H1 (cell line): ENCODE measurements around the gene HOXD4.

Experiments
- KDM5A ChIP-seq: fragments of 200-600 bp; IDR thresholded peaks from 2 replicates; pipeline ENCODE4 v1.7.1; 2012; ENCODE audit warnings: mild to moderate bottlenecking, low read length, inconsistent platforms, mixed read lengths
- POLR2AphosphoS5 ChIP-seq: IDR thresholded peaks from 2 replicates; pipeline ENCODE4 v1.6.1; 2011; ENCODE audit warnings: low read depth, low read length
- RAD21 ChIP-seq, 2 experiments: IDR thresholded peaks in 1 of 2; conservative IDR thresholded peaks in 1 of 2; 2 replicates each; pipeline ENCODE4 v1.6.1; 2011; ENCODE audit warnings: low read depth in 2 of 2, low read length in 2 of 2, improper control_type of control experiment in 1 of 2, inconsistent platforms in 1 of 2, mild to moderate bottlenecking in 1 of 2, moderate library complexity in 1 of 2
- TBP ChIP-seq: IDR thresholded peaks from 2 replicates; pipeline ENCODE4 v1.6.1; 2011; ENCODE audit warnings: low read depth, low read length, improper control_type of control experiment
- TEAD4 ChIP-seq: IDR thresholded peaks from 2 replicates; pipeline ENCODE4 v1.6.1; 2012; ENCODE audit warnings: low read depth, low read length, inconsistent platforms, mixed read lengths
- TF ChIP-seq, protein P1 (sequence below), 3 experiments: IDR thresholded peaks; 1 replicate in 2 of 3; 2 replicates in 1 of 3; pipeline versions ENCODE4 v1.5.1 to v1.6.1; 2011; ENCODE audit warnings: low read length in 3 of 3, mild to moderate bottlenecking in 3 of 3, inconsistent platforms in 2 of 3, low read depth in 1 of 3, moderate library complexity in 1 of 3; ENCODE audit not compliant: insufficient read depth in 1 of 3; ENCODE audit errors: control extremely low read depth in 1 of 3
- TF ChIP-seq, protein P2 (sequence below): IDR thresholded peaks from 2 replicates; pipeline ENCODE4 v1.6.1; 2012; ENCODE audit warnings: inconsistent platforms
- TF ChIP-seq, protein P3 (sequence below): IDR thresholded peaks from 2 replicates; pipeline ENCODE4 v1.6.1; 2012; ENCODE audit warnings: inconsistent platforms

DNA sequence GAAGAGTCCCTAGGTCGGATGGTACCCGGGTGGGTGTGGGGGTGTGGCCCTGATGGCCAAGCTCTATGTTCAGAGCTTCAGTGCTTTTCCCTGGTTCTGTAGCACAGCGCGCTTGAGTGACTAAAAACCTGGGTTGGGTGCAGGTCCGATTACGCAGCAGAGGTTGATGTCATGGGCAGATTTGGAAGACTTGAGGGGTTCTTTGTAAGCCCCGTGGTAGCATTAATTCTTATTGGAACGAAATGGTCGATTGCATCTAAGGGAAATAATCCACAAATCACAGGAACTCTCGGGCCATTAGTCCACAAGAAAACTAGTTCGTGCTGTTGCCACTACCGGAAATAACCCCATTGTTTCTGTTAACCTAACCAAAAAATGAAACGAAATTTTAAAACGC is 12.8 kb upstream of the HOXD4 start:
- no peak for TF ChIP-seq KDM5A
- no peak for TF ChIP-seq RAD21 (IDR thresholded peaks at IDR 0.05 in 1 of 2, conservative IDR thresholded peaks at IDR 0.05 in 1 of 2; ENCODE audit: low read depth in 2 of 2, low read length in 2 of 2)
- TF ChIP-seq, protein P1, sequence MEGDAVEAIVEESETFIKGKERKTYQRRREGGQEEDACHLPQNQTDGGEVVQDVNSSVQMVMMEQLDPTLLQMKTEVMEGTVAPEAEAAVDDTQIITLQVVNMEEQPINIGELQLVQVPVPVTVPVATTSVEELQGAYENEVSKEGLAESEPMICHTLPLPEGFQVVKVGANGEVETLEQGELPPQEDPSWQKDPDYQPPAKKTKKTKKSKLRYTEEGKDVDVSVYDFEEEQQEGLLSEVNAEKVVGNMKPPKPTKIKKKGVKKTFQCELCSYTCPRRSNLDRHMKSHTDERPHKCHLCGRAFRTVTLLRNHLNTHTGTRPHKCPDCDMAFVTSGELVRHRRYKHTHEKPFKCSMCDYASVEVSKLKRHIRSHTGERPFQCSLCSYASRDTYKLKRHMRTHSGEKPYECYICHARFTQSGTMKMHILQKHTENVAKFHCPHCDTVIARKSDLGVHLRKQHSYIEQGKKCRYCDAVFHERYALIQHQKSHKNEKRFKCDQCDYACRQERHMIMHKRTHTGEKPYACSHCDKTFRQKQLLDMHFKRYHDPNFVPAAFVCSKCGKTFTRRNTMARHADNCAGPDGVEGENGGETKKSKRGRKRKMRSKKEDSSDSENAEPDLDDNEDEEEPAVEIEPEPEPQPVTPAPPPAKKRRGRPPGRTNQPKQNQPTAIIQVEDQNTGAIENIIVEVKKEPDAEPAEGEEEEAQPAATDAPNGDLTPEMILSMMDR (IDR thresholded peaks at IDR 0.05; ENCODE audit: control extremely low read depth in 1 of 3, insufficient read depth in 1 of 3, low read depth in 1 of 3, low read length in 3 of 3), result no peak
- TF ChIP-seq TBP, result no peak
- TF ChIP-seq, protein P2, sequence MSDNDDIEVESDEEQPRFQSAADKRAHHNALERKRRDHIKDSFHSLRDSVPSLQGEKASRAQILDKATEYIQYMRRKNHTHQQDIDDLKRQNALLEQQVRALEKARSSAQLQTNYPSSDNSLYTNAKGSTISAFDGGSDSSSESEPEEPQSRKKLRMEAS, result no peak
- no peak for TF ChIP-seq POLR2AphosphoS5
- TF ChIP-seq TEAD4, result no peak
- TF ChIP-seq, protein P3, sequence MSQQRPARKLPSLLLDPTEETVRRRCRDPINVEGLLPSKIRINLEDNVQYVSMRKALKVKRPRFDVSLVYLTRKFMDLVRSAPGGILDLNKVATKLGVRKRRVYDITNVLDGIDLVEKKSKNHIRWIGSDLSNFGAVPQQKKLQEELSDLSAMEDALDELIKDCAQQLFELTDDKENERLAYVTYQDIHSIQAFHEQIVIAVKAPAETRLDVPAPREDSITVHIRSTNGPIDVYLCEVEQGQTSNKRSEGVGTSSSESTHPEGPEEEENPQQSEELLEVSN, result no peak
